GM19193 (cell line): Measurements from ENCODE around the gene EFCAB6.

Source experiments
- POLR2A ChIP-seq: IDR thresholded peaks from 4 replicates; pipeline ENCODE4 v1.6.1; 2011; ENCODE audit not compliant: insufficient read depth, insufficient read length; ENCODE audit errors: extremely low read depth

The EFCAB6 gene

GRCh38 chr22:43620197-43620596 is 191.9 kb downstream of the EFCAB6 start:
- TF ChIP-seq POLR2A, result no peak

DNA sequence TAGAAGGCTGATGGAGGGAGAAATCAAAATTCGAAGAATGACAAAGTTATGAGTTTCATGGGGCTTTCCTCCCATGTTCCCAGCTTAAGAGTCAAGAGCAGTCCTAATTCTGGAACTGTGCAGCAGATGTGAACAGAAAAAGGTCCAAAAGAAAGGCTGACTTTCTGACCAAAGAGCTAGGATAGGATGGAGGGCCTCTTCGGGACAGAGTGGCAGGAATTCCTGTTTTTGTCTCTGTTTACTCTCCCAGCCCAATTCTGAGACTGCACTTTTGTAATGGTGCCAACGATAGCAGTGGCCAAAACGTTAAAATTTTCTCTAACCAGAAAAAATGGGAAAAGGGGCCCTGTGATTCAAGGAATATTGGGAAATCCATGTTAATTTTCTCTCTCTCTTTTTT is 193.6 kb downstream of the EFCAB6 start:
- no peak for TF ChIP-seq POLR2A

DNA sequence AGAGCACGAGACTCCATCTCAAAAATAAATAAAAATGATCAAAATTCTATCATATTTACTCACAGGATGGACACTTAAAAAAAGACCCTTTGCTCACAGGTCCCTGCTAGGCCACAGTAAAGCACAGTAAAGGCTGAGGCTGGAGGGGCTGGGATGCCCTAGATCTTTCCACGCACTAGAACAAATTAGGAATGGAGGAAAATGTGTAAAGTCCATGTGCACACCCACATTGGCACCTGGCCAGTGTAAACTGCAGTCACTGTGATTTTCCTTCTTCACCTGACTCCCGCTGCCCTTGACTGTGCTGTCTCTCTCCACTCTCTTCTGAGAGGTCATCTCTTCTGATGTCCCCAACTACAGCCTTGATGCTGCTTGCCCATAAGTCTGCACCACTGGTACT is 195.5 kb downstream of the EFCAB6 start:
- TF ChIP-seq POLR2A, result no peak

- no peak for TF ChIP-seq POLR2A
Measured at GRCh38 chr22:43600265-43600664, 211.8 kb downstream of the EFCAB6 start.

- TF ChIP-seq POLR2A, result no peak
Measured at GRCh38 chr22:43592476-43592875, 219.6 kb downstream of the EFCAB6 start.

- TF ChIP-seq POLR2A, result no peak
Measured at GRCh38 chr22:43591380-43591779, 220.7 kb downstream of the EFCAB6 start.

DNA sequence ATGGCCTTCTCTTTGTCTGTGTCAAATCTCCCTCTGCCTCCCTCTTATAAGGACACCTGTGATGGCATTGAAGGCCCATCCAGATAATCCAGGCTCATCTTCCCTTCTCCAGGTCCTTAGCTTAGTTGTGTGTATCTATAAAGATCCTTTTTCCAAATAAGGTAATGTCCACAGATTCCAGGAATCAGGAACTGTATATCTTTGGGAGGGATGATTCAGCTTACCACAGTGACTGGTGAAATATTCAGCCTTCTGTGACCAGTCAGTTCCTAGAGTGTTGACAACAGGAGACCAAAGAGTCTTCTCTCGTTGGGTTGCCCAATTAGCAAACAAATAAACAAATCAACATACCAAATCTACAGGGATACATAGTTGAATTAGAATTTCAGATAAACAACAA is 224.5 kb downstream of the EFCAB6 start:
- no peak for TF ChIP-seq POLR2A

GRCh38 chr22:43583501-43583900 is 228.6 kb downstream of the EFCAB6 start:
- TF ChIP-seq POLR2A, result no peak

- TF ChIP-seq POLR2A, result no peak
Measured at GRCh38 chr22:43582394-43582793, 229.7 kb downstream of the EFCAB6 start.

GRCh38 chr22:43580271-43580750 is 231.8 kb downstream of the EFCAB6 start:
- TF ChIP-seq POLR2A, result no peak

DNA sequence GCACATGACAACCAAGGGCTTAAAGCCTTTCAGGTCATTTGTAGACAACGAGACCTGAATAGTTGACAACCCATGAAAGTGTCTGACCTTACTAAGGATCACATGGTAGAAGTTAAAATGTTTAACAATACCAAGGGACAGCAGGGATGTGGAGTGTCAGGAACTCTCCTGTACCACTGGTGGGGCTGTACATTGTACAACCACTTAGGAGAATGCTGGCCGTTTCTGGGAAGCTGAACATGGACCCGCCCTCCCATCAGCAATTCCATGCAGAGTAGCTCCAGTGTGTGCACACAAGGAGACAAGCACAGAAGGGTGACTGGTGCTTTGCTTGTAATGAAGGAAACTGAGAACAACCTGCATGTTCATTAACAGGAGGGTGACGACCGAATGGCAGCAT is 237.4 kb downstream of the EFCAB6 start:
- TF ChIP-seq POLR2A, result no peak

DNA sequence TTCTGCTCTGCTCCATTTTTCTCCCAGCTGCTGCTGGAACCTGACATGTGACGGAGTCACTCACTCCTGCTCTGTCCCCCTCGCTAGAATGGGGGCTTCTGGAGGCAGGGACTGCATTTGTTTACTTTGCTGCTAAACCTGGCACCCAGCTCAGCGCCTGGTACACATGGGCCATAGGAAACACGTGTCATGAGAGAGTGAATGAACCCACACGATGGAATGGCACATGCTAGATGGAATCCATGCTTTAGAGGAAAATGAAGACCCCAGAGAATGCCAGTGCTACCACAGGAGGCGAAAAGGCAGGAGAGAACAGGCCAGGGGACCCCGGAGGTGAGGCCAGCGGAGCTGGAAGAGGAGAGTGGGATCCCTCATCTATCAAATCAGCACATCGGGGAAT is 239.4 kb downstream of the EFCAB6 start:
- no peak for TF ChIP-seq POLR2A

DNA sequence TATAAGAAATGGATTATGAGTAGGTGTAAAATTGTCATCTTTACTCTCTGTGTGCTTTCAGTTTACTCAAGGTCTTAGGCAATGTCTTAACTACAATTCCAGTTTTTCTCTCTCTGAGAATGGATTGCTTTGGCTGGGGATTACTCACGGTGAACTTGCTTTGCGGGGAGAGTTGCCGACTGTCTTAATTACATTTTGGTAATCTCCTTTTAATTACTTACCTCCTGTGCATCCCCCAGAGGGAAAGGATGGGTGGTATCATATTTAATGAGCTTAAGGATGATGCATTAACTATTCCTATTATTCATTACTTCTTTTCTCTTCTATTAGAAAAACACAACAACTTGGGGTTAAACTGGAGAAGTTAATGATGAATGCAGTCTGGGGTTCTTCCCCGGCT is 240.9 kb downstream of the EFCAB6 start:
- no peak for TF ChIP-seq POLR2A

GRCh38 chr22:43570531-43571165 is 241.5 kb downstream of the EFCAB6 start:
- TF ChIP-seq POLR2A, result no peak

DNA sequence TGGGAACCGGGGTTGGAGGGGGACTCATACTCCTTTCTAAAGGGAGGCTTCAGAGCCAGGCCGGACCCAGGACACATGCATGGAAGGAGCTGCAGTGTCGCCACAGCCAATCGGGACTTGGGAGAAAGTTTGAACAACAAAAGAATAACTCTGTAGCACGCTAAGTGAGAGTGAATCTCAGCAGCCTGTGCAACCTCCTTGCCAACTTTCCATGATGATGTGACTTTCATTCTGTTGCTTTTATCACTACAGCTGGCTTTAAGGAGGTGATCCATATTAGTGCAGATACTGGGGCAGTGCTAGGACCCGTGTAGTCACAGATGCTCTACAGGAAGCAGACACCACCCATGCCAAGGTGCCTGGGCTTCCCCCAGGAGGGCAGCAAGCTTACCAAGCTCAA is 243.0 kb downstream of the EFCAB6 start:
- no peak for TF ChIP-seq POLR2A

GRCh38 chr22:43567691-43568324 is 244.3 kb downstream of the EFCAB6 start:
- TF ChIP-seq POLR2A, result no peak

GRCh38 chr22:43566561-43567332 is 245.4 kb downstream of the EFCAB6 start:
- TF ChIP-seq POLR2A, result no peak

DNA sequence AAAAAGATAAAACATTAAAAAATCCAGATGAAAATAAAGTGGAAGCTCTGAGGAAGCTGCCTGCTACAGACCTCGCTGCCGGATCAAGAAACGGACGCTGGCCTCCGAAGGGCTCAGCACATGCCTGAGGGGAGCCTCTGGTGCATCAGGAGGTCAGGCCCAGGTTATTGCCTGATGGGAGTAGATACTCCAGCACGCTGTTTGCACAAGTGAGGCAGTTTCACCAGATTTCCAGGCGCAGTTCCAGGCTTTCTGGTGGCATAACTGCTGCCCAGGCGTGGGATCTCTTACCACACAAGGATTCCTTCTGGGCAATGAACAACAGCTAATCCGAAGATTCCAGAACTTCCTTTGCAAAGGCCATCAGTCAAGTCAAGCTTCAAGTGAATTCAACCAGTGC is 246.1 kb downstream of the EFCAB6 start:
- TF ChIP-seq POLR2A, result no peak
